Loucy (cell line): Measurements from ENCODE around the gene SCMH1.

Experiments used
- H2AFZ ChIP-seq: fragments of 200-600 bp; sonication (generic); 2 replicates; pipeline ENCODE4 v1.6.0; 2016; ENCODE audit warnings: antibody characterized with exemption, mild to moderate bottlenecking, low read length, moderate library complexity
- H3F3A ChIP-seq: fragments of 200-600 bp; 2 replicates; pipeline ENCODE4 v1.6.0; 2016; ENCODE audit warnings: antibody characterized with exemption, low read depth, mild to moderate bottlenecking
- H3K27me3 ChIP-seq: fragments of 200-600 bp; sonication (generic); 2 replicates; pipeline ENCODE4 v1.6.1; 2014; ENCODE audit warnings: low read length, mild to moderate bottlenecking; ENCODE audit not compliant: insufficient read depth, poor library complexity, severe bottlenecking
- H3K36me3 ChIP-seq: fragments of 200-600 bp; sonication (generic); 2 replicates; pipeline ENCODE4 v1.6.1; 2016; ENCODE audit warnings: low read length; ENCODE audit not compliant: insufficient read depth
- H3K4me1 ChIP-seq: fragments of 200-600 bp; sonication (generic); 2 replicates; pipeline ENCODE4 v1.5.1; 2014; ENCODE audit warnings: low read length, mild to moderate bottlenecking; ENCODE audit not compliant: insufficient read depth, poor library complexity, severe bottlenecking
- H3K4me2 ChIP-seq: fragments of 200-600 bp; sonication (generic); 2 replicates; pipeline ENCODE4 v1.6.0; 2014; ENCODE audit warnings: antibody characterized with exemption, low read length, low read depth, mild to moderate bottlenecking; ENCODE audit not compliant: poor library complexity, severe bottlenecking
- H3K4me3 ChIP-seq: fragments of 200-600 bp; sonication (generic); 2 replicates; pipeline ENCODE4 v1.5.1; 2014; ENCODE audit warnings: low read length, mild to moderate bottlenecking, mixed read lengths; ENCODE audit not compliant: poor library complexity, severe bottlenecking
- H3K79me2 ChIP-seq: fragments of 200-600 bp; sonication (generic); 2 replicates; pipeline ENCODE4 v1.6.1; 2014; ENCODE audit warnings: low read length; ENCODE audit not compliant: insufficient read depth
- H3K9ac ChIP-seq: fragments of 200-600 bp; sonication (generic); 2 replicates; pipeline ENCODE4 v1.6.0; 2014; ENCODE audit warnings: mild to moderate bottlenecking, low read depth, low read length, moderate library complexity; ENCODE audit not compliant: poor library complexity, severe bottlenecking
- H3K9me2 ChIP-seq: fragments of 200-600 bp; sonication (generic); replicated peaks from 2 replicates; pipeline ENCODE4 v1.6.1; 2016; ENCODE audit warnings: low read depth, low read length, mixed read lengths
- H3K9me3 ChIP-seq: fragments of 200-600 bp; sonication (generic); 2 replicates; pipeline ENCODE4 v1.6.1; 2014; ENCODE audit warnings: mild to moderate bottlenecking, antibody characterized with exemption, low read length, low read depth; ENCODE audit not compliant: insufficient read depth
- H4K20me1 ChIP-seq: fragments of 200-600 bp; sonication (generic); 2 replicates; pipeline ENCODE4 v1.6.0; 2014; ENCODE audit warnings: antibody characterized with exemption, low read length, mild to moderate bottlenecking; ENCODE audit not compliant: insufficient read depth, poor library complexity, severe bottlenecking
- CTCF ChIP-seq: fragments of 200-600 bp; sonication (generic); conservative IDR thresholded peaks from 2 replicates; pipeline ENCODE4 v1.5.1; 2014; ENCODE audit warnings: mild to moderate bottlenecking, antibody characterized with exemption, low read length
- EZH2phosphoT487 ChIP-seq: fragments of 200-600 bp; IDR thresholded peaks from 2 replicates; pipeline ENCODE4 v1.6.1; 2018; ENCODE audit warnings: antibody characterized with exemption, mild to moderate bottlenecking, moderate library complexity, borderline replicate concordance

SCMH1 gene

GRCh38 chr1:41101076-41101475, 141.0 kb downstream of the SCMH1 start:
- Histone ChIP-seq H3K4me2 (no peak overlapping the region), H3F3A (no peaks in the 10 kb centered on the region), H4K20me1 (no peaks in the 10 kb centered on the region), H3K9me3 (no peaks in the 10 kb centered on the region), H3K4me3 (no peak overlapping the region), H3K9me2 (no peaks in the 10 kb centered on the region), H3K79me2 (no peaks in the 10 kb centered on the region), H2AFZ (no peak overlapping the region), H3K4me1 (no peaks in the 10 kb centered on the region), H3K36me3 (peaks cover 5% of the 10 kb centered on the region; the same call in 1 of the 2 replicates), H3K9ac (no peak overlapping the region), H3K27me3 (no peaks in the 10 kb centered on the region)
- TF ChIP-seq CTCF (no peak), EZH2phosphoT487 (no peak)

- Histone ChIP-seq H4K20me1 (no peaks in the 10 kb centered on the region), H2AFZ (no peak overlapping the region), H3K36me3 (peaks cover 4% of the 10 kb centered on the region; the same call in 1 of the 2 replicates), H3K9me3 (no peaks in the 10 kb centered on the region), H3K9ac (no peak overlapping the region), H3F3A (no peaks in the 10 kb centered on the region), H3K4me3 (no peak overlapping the region), H3K9me2 (no peaks in the 10 kb centered on the region), H3K4me2 (no peak overlapping the region), H3K79me2 (no peaks in the 10 kb centered on the region), H3K27me3 (no peaks in the 10 kb centered on the region), H3K4me1 (no peaks in the 10 kb centered on the region)
- TF ChIP-seq CTCF (no peak), EZH2phosphoT487 (no peak)
These were observed 141.9 kb downstream of the SCMH1 start for GRCh38 chr1:41100170-41100569.

- no peaks in the 10 kb centered on the region for H3K9me2 ChIP-seq
- no peaks in the 10 kb centered on the region for H3K4me1 ChIP-seq
- H3K79me2 ChIP-seq, result no peaks in the 10 kb centered on the region
- H3K9me3 ChIP-seq, result no peaks in the 10 kb centered on the region
- H3F3A ChIP-seq, result no peaks in the 10 kb centered on the region
- TF ChIP-seq CTCF (no peak), EZH2phosphoT487 (no peak)
- peaks cover 4% of the 10 kb centered on the region; the same call in 1 of the 2 replicates for H3K36me3 ChIP-seq
- no peak overlapping the region for H3K9ac ChIP-seq
- no peak overlapping the region for H2AFZ ChIP-seq
- no peaks in the 10 kb centered on the region for H4K20me1 ChIP-seq
- H3K4me2 ChIP-seq, result no peak overlapping the region
- H3K4me3 ChIP-seq, result no peak overlapping the region
- no peaks in the 10 kb centered on the region for H3K27me3 ChIP-seq
These were observed 143.2 kb downstream of the SCMH1 start for GRCh38 chr1:41098730-41099460.
